Stimulated activated CD8-positive, alpha-beta memory T cell treated with anti-CD3 and anti-CD28 coated beads, Interleukin-15, amount 100 ng/mL, for 4 hours (primary cell): ENCODE data around the gene EMC7.
"Not testable (repeated sequence)": the region's sequence is repeated elsewhere in the genome, so short reads cannot be mapped to it uniquely, and the experiment has no call there.

ENCODE experiments used
- DNase-seq, 2 donors: peaks; one replicate each; pipeline ENCODE4 v3.0.0-alpha.2; 2020; ENCODE audit warnings: low read depth in 2 of 2

The EMC7 gene

DNA sequence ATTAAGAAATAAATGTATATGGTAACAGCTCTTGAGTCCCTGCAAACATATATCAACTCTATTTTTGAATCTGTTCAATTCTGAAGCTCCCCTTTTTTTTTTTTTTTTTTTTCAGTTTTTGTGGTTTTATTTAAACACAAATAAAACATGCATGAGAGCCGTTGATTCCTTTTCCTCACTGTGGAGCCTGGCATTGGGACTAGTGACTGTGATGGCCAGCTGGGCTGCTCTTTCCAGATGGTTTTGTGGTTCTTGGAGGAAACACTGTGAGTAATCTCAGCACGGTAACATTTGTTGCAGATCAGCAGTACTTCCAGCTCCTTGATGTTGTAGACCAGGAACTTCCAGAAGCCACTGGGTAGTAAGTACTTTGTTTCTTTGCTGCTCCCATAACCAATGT, 15.9 kb downstream of the EMC7 start:
- DNase-seq, result no peak

DNA sequence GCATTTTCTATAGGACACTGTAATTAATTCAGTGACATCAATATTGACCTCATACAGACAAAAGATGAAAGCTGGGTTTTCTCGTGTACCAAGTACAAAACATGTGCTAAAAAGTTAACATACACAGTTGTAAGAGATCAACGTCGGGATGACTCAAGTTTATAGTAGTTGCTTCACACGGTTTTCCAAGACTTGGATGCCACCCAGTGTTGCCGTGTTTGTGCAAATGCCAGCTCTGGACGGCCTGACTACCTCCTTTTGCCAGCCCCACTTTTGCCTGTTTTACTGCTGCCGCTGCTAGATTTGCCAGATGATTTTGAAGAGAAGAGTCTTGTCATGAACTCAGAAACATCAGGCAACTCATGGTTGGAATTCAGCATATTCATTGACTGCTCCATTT, 17.6 kb downstream of the EMC7 start:
- DNase-seq, result no peak

DNA sequence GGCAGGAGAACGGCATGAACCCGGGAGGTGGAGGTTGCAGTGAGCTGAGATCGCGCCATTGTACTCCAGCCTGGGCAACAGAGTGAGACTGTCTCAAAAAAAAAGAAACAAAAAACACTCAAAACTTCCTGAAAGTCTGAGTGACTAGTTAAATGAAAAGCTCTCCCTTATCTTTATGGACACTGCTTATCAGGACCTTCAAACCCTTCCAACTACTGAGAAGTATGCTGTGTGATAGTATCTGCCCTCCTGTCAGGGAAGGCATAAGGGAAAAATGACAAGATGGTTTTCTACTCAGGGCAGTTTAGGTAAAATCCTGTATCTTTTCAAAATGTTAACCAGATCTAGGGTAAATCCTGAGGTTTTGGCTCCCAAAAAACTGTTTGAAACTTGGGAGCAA, 21.8 kb downstream of the EMC7 start:
- no peak for DNase-seq

DNA sequence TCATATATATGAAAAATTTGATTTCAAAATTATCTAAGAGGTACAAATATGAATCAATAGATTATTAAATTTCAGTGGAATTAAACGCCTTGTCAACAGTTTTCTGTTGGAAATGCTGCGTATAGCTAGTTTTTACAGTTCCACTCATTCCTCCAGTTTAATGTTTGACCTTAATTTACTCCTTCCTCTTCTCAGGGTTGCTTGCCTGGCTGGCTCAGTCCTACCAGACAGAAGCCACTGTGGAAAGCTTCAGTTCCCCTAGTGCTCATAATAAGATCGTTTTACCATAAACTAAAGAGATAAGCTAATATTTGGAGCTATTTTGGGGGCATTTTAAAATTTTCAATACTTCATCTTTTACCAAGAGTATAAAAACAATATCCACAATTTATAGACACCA, 22.8 kb downstream of the EMC7 start:
- no peak for DNase-seq

DNA sequence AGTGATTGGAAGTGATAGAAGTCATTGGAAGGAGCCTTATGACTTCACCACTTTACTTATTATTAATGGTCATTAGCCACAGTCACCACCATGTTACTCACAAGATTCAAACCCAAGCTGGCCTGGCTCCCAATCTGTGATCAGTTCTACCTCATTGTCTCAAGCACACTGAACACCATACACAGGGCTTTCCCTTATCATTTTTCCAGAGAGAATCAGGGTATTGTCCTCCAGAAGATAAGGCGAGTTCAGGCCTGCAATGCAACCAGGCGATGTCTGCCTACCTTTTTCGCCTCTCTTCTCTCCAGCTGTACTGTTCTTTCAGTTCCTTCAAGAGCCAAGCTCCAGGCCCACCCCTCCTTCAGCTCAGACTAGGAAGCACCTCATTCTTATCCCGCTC, 24.9 kb downstream of the EMC7 start:
- DNase-seq, result no peak

DNA sequence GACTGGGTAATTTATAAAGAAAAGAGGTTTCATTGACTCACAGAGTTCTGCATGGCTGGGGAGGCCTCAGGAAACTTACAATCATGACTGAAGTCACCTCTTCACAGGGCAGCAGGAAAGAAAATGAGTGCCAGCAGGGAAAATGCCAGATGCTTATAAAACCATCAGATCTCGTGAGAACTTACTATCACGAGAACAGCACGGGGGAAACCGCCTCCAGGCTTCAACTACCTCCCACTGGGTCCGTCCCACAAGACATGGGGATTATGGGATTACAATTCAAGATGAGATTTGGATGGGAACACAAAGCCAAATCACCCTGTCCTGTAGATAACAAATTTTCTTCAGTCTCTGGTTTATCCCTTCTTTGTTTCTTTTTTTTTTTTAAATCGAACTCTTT, 31.7 kb downstream of the EMC7 start:
- no peak for DNase-seq

DNA sequence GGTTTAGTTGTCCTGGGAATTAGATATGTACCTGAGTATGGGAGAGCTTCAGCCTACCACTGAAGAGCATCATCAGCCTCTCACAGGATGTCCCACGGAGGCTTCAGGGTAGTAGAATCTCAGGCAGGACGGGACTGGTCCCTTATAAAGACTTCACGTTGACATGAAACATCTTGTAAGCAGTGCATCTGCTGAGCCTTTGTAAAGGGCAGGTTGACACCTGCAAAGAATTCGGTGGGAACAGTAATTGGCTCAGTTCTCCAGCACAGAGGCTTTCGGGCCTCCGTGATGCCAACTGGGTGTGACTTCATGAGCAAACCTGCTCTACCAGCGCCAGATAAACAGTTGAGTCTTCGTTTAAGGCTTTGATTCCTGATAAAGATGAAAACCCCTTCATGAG, 35.7 kb downstream of the EMC7 start:
- no peak for DNase-seq

DNA sequence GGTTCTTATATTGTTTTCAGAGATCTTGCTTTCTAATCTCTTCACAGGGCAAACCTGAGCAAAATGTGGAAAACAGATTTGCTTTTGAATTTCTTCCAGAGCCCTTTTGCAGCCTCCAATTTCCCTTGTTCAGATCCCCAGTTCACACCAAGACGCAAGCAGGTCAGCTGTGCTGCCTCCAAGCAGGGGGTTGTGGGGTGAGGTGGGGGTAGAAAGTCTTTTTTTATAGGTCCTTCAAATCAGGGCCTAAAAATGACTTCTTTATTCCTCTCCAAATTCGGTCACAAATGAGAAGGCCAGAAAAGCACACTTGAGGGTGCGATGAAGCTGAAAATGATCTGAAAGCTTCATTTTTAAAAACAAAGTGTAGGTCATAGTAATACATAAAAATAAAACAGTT, 36.4 kb downstream of the EMC7 start:
- DNase-seq, result no peak

DNA sequence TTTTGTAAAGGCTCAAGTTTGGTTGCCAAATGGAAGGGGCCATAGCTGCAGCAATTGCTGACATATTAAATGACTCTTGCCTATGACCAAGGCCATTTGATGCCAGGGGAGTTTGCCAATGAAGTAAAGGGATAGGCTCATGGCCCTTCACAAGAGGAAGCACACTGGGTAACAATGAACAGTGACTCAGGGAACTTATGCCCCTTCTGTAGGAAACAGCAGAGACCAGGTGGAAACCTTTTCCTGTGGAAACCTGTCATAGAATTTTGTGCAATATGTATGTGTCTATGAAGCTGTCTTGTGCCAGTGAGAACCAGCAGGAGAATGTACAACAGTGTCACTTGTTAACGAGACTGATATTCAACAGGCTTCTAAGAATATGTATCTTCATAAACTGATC, 37.2 kb downstream of the EMC7 start:
- DNase-seq, result no peak

DNA sequence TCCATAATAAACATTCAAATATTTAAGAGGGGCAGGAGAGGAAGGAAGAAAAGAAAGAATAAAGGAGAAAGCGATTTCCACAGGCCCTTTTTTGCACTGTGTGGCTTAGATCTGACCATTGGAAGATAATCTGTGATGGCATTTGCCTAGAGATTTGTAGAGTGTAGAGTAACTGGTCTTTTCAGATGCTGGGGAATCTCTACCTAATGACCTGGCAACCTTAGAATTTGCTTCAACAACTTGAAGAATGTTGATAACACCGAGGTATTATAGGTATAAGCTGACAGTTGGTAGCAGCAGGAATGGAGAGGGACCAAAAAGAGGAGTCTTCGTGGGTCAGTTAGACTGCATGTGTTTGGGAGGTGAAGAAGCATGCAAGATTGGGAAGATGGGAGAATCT, 41.7 kb downstream of the EMC7 start:
- no peak for DNase-seq

DNA sequence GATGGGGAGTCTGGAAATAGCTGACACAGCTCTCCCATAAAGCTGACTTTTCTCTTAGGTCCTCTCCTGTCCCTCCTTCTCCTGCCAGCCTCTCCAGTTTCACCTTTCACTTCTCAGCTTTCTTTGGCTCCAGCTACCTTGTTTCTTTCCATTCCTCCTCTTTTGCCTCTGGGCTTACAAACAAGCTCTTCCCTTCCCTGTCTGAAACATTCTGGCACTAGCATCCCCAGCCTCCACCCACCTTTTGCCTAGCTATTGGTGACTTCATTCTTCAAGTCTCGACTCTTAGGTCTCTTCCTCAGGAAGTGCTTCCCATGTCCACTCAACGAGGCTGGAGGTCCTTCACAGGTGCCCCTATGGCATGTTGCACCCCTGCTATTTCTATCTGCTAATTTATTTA, 42.2 kb downstream of the EMC7 start:
- no peak for DNase-seq

DNA sequence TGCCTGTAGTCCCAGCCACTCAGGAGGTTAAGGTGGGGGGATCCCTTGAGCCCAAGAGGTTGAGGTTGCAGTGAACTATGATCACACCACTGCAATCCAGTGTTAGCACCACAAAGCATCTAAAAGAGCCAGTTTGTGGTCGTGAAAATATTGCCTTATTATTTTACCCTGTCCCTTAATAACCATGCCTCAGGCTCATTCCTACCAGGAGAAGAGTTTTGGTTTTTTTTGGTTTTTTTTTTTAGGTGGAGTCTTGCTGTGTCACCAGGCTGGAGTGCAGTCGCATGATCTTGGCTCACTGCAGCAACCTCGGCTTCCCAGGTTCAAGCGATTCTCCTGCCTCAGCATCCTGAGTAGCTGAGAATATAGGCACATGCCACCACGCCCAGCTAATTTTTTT, 44.8 kb downstream of the EMC7 start:
- DNase-seq, result no peak

DNA sequence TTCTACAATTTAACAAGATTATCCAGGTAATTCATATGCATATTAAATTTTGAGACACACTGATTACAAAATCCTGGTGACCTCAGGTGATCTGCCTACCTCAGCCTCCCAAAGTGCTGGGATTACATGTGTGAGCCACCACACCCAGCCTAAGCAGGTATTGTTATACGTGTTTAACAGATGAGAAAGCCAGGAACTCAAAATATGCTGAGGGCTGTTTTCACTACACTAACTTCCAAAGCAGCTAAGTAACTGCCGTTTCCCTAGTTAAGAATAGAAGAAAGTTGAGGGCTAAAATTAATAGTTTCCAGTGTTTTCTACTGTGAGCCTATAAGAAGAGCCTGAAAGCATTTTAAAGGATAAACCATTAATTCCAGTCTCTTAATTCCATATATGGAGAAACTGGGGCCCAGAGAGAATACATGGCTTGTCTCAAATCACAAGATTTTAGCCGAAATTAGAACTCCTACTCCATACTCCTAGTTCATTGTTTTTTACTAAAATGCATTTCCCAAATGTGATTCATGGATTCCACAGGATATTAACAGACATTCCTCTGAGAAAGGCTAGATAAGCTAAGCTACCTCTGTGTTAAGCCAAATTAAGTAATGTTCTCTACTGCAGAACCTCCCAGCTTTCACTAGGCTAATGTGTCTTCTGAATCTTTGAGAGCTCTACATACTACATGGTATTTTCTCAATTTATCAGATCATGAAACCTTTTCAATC, 45.6 kb downstream of the EMC7 start:
- DNase-seq, result no peak

DNA sequence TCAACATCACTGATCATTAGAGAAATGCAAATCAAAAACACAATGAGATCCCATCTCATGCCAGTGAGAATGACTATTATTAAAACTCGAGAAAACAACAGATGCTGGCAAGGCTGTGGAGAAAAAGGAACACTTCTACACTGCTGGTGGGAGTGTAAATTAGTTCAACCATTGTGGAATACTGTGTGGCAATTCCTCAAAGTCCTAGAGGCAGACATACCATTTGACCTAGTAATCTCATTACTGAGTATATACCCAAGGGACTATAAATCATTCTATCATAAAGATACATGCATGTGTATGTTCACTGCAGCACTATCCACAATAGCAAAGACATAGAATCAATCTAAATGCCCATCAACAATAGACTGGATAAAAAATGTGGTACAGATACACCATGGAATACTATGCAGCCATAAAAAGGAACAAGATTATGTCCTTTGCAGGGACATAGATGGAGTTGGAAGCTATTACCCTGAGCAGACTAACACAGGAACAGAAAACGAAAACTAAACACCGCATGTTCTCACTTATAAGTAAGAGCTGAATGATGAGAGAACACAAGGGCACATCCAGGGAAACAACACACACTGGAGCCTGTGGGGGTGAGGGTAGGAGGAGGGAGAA, 47.5 kb downstream of the EMC7 start:
- DNase-seq, result no peak

DNA sequence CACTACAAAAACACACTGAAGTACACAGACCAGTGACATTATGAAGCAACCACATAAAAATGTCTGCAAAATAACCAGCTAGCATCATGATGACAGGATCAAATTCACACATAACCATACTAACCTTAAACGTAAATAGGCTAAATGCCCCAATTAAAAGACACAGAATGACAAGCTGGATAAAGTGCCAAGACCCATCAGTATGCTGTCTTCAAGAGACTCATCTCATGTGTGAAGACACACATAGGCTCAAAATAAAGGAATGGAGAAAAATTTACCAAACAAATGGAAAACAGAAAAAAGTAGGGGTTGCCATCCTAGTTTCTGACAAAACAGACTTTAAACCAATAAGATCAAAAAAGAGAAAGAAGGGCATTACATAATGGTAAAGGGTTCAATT, 51.3 kb downstream of the EMC7 start:
- not testable (repeated sequence) for DNase-seq

DNA sequence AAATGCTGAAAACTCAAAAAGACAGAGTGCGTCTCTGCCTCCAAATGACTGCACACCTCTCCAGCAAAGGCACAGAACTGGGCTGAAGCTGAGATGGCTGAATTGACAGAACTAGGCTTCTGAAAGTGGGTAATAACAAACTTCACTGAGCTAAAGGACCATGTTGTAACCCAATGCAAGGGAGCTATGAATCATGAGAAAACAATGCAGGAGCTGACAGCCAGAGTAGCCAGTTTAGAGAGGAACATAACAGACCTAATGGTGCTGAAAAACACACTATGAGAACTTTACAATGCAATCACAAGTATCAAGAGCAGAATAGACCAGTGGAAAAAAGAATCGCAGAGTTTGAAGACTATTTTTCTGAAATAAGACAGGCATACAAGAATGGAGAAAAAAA, 52.5 kb downstream of the EMC7 start:
- DNase-seq, result no peak

DNA sequence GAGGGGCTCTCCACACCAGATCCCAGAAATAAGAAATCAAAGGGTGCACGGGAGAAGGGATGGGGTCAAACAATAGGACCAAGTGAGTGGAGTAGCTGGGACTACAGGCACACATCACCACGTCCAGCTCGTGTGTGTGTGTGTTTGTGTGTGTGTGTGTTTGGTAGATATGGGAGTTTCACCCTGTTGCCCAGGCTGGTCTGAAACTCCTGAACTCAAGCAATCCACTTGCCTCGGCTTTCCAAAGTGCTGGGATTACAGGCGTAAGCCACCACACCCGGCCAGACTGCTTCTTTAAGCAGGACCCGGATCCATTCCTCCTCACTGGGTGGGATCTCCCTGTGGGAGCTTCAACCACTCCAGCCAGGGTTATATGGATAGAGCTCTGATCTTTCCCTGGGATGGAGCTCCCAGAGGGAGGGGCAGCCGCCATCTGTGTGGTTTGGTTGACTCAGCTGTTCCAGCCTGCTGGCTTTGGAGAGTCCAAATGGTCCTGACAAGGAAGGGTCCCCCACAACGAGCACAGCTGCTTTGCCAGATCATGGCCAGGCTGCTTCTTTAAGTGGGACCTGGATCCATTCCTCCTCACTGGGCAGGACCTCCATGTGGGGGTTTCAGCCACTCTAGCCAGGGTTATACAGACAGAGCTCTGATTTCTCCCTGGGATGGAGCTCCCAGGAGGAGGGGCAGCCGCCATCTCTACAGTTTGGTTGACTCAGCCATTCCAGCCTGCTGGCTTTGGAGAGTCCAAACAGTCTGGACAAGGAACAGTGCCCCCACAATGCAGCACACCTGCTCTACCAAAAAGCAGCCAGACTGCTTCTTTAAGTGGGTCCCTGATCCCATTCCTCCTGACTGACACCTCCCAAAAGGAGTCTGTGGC, 53.5 kb downstream of the EMC7 start:
- DNase-seq, result no peak

DNA sequence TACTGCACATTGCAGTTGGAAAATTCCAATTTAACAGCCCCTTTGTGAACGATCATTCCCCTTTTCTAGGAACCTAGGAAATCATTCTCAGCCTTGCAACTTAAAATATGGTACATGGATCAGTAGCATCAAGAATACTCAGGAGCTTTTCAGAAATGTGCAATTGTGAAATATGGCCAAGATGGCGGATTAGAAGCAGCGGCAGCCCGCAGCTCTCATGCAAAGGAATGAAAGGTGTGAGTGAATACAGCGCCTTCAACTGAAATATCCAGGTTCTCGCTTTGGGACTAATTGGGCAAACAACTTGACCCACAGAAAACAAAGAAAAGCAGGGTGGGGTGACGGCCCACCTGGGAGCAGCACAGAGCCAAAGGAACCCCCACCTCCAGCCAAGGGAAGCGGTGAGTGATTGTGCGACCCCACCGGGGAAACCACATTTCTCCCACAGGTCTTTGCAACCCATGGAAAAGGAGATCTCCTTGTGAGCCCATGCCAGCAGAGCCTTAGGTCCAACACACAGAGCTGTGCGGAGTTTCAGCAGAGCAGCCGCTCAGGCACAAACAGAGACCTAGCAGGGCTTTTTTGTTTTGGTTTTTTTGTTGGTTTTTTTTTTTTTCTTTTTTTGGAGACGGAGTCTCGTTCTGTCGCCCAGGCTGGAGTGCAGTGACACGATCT, 55.1 kb downstream of the EMC7 start:
- no peak for DNase-seq

DNA sequence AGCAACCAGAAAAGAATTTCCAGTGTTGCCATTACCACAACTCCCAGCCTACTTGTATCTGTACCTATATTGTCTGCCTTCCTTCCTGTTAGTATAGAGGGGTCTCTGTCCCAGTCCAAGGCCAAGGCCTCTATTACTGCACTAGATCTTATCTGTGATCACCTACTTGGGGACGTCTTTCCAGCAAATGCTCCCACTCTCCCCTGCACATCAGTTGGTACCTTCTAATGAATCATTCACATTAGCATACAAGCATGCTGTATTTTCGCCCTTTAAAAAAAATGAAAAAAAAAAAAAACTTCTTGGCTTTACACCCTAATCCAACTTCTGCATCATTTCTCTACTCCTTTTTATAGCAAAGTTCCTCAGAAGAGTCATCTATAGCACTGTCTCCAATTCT, 57.8 kb downstream of the EMC7 start:
- DNase-seq, result no peak

DNA sequence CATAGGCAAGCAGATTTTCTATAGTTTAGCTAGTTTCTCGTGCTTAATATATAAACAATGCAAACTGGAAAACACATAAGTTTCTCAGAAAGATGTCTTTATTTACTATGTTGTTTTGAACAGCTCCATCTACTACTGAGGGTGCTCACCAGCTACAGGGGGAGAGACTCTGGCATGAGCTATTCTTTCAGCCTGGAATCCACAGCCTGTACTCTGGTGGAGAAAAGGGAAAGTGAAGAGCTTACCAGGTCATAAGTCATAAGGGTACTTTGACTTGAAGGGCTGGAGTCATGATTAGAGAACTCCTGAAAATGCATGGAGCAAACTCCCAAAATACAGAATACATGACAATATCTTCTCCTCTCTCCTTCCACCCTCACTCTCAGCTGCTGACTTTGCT, 58.3 kb downstream of the EMC7 start:
- DNase-seq, result no peak

DNA sequence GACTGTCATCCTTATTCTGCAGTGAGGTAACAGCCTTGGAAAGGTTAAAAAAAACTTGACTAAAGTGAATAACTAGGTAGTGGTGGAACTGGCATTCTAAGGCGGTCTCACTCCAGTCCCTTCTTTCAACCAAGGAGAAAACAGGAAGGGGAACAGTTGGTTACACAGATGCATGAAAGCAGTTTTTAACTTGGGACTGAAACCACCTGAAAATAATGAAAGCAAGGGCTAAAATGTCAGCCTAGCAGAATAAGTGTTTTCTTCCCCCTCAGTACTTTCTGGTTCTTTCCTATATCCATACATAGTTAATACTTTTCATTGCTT, 61.9 kb downstream of the EMC7 start:
- no peak for DNase-seq
